Activated CD4-positive, alpha-beta T cell treated with anti-CD3 and anti-CD28 coated beads for 4 hours (primary cell): ENCODE data around the gene TPBGL.

Experiments used
- DNase-seq, 2 donors: peaks; one replicate each; pipeline ENCODE4 v3.0.0-alpha.2; 2020

Gene TPBGL

GRCh38 chr11:75246671-75247350 lies 6.2 kb downstream of the TPBGL start:
- no peak for DNase-seq

DNA sequence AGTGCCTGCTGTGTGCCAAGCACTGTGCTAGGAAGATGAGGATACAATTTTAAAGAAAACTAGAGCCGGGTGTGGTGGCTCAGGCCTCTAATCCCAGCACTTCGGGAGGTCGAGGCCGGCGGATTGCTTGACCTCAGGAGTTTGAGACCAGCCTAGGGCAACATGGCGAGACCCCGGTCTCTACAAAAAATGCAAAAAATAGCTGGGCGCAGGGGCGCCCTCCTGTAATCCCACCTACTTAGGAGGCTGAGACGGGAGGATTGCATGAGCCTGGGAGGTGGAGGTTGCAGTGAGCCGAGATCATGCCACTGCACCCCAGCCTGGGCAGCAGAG lies 8.3 kb downstream of the TPBGL start:
- no peak for DNase-seq

DNA sequence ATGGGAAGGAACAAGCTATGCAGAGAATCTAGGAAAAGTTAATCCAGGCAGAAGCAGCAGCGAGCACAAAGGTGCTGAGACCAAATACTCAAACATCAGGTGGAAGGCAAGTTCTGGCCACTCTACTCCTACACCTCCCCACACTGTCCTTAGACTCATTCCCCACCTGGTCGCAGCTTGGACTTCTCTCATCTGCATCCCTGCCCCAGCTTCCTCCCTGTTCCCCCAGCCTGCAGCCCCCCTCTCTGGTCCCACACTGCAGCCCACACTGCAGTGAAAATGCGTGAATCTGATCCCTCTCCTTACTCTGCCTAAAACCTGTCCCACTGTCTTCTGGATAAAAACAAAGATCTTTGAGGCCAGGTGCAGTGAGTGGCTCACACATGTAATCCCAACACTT lies 9.1 kb downstream of the TPBGL start:
- no peak for DNase-seq

GRCh38 chr11:75254326-75254725 lies 13.8 kb downstream of the TPBGL start:
- no peak for DNase-seq

- DNase-seq: no peak
Observed at GRCh38 chr11:75260396-75261170, 20.0 kb downstream of the TPBGL start.

- no peak for DNase-seq
Observed at GRCh38 chr11:75261902-75262361, 21.4 kb downstream of the TPBGL start.

- DNase-seq: no peak
Observed at GRCh38 chr11:75262436-75262835, 21.9 kb downstream of the TPBGL start.

- DNase-seq: no peak
Observed at GRCh38 chr11:75262961-75263852, 22.6 kb downstream of the TPBGL start.

GRCh38 chr11:75263944-75264349 lies 23.4 kb downstream of the TPBGL start:
- no peak for DNase-seq

DNA sequence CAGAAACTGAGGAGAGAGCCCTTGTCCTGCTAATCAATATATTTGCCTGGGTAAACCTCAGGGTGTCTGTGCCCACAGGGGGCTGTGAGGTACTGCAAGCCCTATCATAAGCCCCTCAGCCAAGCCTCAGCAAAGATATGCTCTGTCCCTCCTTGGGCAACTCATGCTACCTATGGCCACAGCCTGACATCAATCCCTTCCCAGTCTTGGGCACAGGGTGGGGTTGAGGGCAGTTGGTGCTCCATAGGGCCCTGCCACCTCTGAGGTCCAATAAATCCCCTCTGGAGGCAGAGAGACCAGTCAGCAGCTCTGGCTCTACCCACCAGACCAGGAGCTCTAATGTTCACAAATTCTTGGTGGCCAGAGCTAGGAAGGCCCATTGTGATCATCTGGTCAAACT lies 23.8 kb downstream of the TPBGL start:
- no peak for DNase-seq

- DNase-seq: no peak
Observed at GRCh38 chr11:75264971-75265370, 24.4 kb downstream of the TPBGL start.

- no peak for DNase-seq
Observed at GRCh38 chr11:75265851-75266531, 25.4 kb downstream of the TPBGL start.

DNA sequence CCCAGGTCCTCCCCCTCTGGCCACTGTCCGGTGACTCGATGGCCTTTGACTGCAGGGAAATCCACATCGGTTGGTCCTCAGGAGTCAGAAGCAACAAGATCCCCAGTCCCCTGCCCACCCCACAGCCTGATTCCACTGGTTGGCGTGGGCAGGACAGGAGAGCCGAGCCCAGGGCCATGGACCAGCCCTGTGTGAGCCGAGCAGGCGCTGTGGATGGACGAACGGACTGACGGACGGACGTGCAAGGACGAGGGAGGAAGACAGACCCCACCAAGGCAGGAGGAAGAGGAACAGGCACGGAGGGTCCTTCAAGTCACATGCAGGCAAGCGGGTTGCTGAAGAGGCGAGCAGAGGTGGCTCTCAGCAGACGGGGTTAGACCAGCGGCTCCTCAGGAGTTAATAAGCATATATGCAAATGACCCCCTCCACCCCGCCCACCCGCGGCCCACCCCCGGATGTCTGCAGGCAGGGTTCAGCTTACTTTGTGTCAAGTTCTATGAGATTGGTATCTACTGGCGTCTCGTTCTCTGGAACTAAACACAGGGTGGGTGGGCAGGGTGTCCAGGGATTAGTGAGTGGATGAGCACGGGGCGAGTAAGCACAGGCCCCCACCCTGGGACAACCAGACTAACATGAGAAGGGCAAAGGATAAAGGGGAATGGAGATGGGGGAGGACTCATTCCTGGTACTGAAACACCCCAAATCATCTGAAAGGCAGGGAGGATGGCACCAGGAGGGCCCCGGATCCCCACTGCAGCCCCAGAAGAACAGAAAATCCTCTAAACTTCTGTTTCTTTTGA lies 26.8 kb downstream of the TPBGL start:
- no peak for DNase-seq

GRCh38 chr11:75268626-75269366 lies 28.2 kb downstream of the TPBGL start:
- no peak for DNase-seq

GRCh38 chr11:75269367-75269660 lies 28.7 kb downstream of the TPBGL start:
- no peak for DNase-seq

GRCh38 chr11:75269896-75270295 lies 29.3 kb downstream of the TPBGL start:
- no peak for DNase-seq

DNA sequence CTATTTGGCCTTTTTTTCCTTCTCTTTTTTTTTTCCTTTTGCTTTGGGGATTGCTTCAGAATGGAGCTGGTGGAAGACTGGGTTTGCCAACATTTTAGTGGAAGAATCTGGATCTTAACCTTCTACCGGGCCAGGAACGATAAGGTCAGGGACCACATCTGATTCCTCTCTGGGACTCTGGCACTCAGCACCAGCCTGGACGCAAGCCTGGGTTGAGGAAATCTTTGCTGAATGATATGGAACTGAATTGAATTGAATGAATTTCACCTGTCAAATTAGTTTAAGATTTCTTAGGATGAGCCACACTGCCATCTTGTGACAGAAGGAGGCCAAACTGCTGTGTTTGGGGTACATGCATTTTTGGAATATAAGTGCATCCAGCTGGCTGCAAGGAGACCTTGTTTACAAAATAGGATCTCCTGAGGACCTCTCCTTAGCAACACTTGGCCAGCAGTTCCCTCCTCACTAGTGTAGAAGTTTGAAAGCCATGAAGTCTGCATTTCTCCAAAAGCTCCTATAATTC lies 30.4 kb downstream of the TPBGL start:
- DNase-seq: peak in 1 of 2 donors; percentile 27

DNA sequence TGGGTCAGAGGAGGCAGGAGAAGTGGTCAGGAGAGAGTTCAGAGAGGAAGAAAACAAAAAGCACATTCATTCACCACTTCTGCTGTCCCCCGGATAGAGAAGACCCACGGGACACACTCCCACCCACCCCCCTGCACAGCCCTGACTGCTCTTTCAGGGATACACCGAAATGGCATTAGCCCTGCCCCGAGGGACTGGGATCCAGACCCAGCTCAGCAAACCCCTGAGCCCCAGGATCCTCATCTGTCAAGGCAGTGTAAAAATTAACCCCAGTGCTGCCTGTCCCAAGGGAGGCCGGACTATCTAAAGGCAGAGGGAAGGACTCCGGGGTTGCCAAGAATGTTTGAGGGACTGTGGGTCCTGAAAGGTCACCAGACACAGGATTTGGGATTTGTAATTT lies 31.2 kb downstream of the TPBGL start:
- no peak for DNase-seq

DNA sequence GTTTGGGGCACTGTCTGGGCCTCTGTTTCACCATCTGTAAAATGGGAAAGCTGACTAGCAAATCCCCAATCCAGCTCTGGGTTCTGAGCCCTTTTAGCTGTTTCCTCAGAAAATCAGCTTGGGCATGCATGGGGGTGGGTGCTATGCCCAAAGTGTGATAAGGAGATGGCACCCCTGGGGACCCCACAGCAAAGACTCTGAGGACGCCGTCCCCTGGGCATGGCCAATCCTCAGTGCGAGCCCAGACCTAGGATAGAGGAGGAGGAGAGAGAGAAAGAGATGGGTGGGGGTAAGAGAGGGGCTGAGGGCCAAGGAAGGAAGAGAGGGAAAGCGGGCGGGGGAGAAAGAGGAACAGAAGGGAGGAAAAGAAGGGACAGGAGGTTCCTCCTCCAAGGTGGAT lies 31.8 kb downstream of the TPBGL start:
- no peak for DNase-seq

GRCh38 chr11:75272821-75273301 lies 32.3 kb downstream of the TPBGL start:
- no peak for DNase-seq
